Tibial artery (tissue), 4 donors: Measurements from ENCODE around the gene TP63.

Experiments used
- DNase-seq, 2 donors: peaks; one replicate each; pipeline ENCODE4 v3.0.0-alpha.2; 2019
- H3K27ac ChIP-seq, 2 donors: fragments of 200-600 bp; sonication (generic) in 1 of 2; 1 replicate in 1 of 2; 2 replicates in 1 of 2; pipeline ENCODE4 v1.5.1; 2018 to 2019; ENCODE audit warnings: mild to moderate bottlenecking in 1 of 2
- H3K27me3 ChIP-seq, 2 donors: fragments of 200-600 bp; sonication (generic) in 1 of 2; one replicate each; pipeline versions ENCODE4 v1.5.1 to v1.6.0; 2016 to 2019
- H3K36me3 ChIP-seq, 3 donors: fragments of 200-600 bp; sonication (generic) in 2 of 3; one replicate each; pipeline ENCODE4 v1.5.1; 2016 to 2019; ENCODE audit warnings: mild to moderate bottlenecking in 2 of 3
- H3K4me1 ChIP-seq, 4 donors: fragments of 200-600 bp; sonication (generic) in 2 of 4; 1 replicate in 3 of 4; 2 replicates in 1 of 4; pipeline ENCODE4 v1.5.1; 2016 to 2019
- H3K4me3 ChIP-seq, 2 donors: fragments of 200-600 bp; sonication (generic) in 1 of 2; 1 replicate in 1 of 2; 2 replicates in 1 of 2; pipeline ENCODE4 v1.5.1; 2018 to 2019; ENCODE audit warnings: mild to moderate bottlenecking in 2 of 2
- H3K9me3 ChIP-seq, 3 donors: fragments of 200-600 bp; sonication (generic) in 1 of 3; one replicate each; pipeline ENCODE4 v1.5.1; 2016 to 2019
- CTCF ChIP-seq, 2 experiments: fragments of 200-600 bp in 1 of 2; fragments of 450-650 bp in 1 of 2; IDR thresholded peaks; one replicate each; pipeline ENCODE4 v1.5.1; 2017 to 2019; ENCODE audit warnings: antibody characterized with exemption in 2 of 2, mild to moderate bottlenecking in 1 of 2, moderate library complexity in 1 of 2
- intact Hi-C: fragments of 100-400 bp; cut with DNase I; formaldehyde crosslinking; loops from one replicate; pipeline ENCODE4 v1.15.0; 2023; ENCODE audit warnings: low total_unique reads

Gene TP63

DNA sequence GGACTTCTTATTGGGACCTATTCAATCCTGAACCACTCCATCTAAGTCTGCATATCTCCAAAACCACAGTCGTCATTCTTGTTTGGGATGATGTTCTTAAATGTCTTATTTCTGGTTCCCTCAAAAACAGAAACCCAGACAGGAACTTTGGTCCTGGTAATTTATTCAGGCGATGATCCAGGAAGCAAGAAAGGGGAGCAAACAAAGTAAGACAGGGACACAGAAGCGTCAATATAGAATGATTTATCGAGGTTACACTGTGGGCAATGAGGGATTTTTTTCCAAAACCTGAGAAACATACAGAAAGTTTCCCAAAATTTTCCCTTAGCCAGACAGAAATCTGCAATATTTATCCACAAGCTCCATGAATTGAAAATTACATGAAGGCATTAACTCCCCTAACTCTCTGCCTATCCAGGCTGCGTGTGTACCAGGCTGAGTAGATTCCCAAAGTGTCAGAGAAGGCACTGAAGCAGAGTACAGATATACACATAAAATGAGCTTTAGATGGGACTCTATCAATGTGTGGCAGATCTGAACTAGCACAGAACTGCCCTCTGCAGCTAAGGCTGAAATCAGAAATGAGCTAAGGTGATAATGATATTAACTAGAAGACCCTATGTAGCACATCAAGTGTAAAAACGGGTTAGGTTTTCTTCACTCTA is 43.2 kb downstream of the TP63 start:
- Histone ChIP-seq H3K9me3 (no peaks in the 10 kb centered on the region), H3K4me3 (no peak overlapping the region), H3K27ac (no peak overlapping the region), H3K36me3 (no peaks in the 10 kb centered on the region), H3K27me3 (no peaks in the 10 kb centered on the region), H3K4me1 (no peaks in the 10 kb centered on the region)
- intact Hi-C loops: no loop called here
- DNase-seq: no peak
- no peak for TF ChIP-seq CTCF (IDR thresholded peaks at IDR 0.05)

DNA sequence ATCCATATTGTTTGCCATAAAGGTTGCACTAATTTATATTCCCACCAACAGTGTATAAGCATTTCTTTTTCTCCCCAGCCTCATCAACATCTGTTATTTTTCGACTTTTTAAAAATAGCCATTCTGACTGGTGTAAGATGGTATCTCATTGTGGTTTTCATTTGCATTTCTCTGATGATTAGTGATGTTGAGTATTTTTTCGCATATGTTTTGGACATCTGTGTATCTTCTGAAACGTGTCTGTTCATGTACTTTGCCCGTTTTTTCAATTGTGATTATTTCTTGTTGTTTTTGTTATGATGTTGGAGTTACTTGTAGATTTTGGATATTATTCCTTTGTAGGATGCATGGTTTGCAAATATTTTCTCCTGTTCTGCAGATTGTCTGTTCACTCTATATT is 46.5 kb downstream of the TP63 start:
- DNase-seq: no peak
- Histone ChIP-seq H3K27me3 (no peaks in the 10 kb centered on the region), H3K27ac (no peak overlapping the region), H3K9me3 (no peaks in the 10 kb centered on the region), H3K4me1 (no peaks in the 10 kb centered on the region), H3K4me3 (no peak overlapping the region), H3K36me3 (no peaks in the 10 kb centered on the region)
- no peak for TF ChIP-seq CTCF (IDR thresholded peaks at IDR 0.05)
- intact Hi-C loops: no loop called here

GRCh38 chr3:189680723-189681122 is 49.5 kb downstream of the TP63 start:
- no peak for TF ChIP-seq CTCF (IDR thresholded peaks at IDR 0.05)
- Histone ChIP-seq H3K36me3 (no peaks in the 10 kb centered on the region), H3K27ac (no peak overlapping the region), H3K4me1 (no peaks in the 10 kb centered on the region), H3K4me3 (no peak overlapping the region), H3K27me3 (no peaks in the 10 kb centered on the region), H3K9me3 (no peaks in the 10 kb centered on the region)
- no peak for DNase-seq
- intact Hi-C loops: loop anchor here (1.0 kb wide), 1 partner anchor 25 kb away; no protein-coding TSS in a partner anchor

DNA sequence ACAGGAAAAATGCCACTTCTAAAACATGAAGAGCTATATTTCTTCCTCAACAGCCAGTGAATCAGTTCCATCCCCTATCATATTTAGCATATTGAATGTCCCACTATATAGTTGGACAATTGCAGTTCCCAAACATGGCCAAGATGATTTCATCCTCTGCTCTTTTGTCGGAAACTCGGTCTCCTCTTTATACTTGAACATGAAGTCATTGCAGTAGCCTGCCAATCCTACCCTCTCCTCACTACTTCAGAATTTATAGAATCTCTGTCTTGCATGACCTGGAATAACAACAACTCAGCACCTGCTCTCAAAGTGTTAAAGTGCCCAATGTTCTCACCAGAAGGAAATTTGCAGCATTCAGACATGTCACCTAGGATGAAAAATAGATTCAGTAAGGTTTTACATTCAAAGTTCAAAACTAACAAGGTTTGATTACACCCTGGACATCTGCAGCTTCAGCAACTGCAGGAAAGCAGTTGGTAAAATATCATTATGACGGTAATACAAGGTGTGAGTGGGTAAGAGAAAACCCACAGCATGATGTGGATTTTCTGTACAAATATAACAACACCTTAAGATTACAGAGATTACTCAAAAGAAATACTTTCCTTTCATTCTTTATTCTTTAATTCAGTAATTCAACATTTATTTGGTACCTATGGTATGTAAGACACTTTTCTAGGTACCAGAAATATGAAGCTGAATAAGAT is 52.5 kb downstream of the TP63 start:
- H3K9me3 ChIP-seq: no peaks in the 10 kb centered on the region
- H3K27ac ChIP-seq: no peak overlapping the region
- no peaks in the 10 kb centered on the region for H3K36me3 ChIP-seq
- H3K4me1 ChIP-seq: no peaks in the 10 kb centered on the region
- TF ChIP-seq CTCF (IDR thresholded peaks at IDR 0.05): no peak
- H3K27me3 ChIP-seq: no peaks in the 10 kb centered on the region
- H3K4me3 ChIP-seq: no peak overlapping the region
- intact Hi-C loops: no loop called here
- no peak for DNase-seq

DNA sequence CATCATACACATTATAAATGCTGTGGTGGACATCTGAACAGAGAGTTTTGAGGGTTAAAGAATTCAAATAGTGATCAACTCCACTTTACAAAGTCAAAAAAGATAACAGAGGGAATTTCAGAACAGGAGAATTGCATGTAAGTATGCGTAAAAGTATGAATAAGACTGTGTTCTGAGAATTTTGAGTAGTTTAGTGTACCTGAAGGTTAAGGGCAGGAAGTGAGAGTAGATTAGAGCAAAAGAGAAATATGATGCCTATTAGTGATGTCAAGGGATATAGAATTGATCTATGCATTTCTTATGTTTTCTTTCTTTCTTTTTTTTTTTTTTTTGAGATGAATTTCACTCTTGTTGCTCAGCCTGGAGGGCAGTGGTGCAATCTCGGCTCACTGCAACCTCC is 53.1 kb downstream of the TP63 start:
- intact Hi-C loops: no loop called here
- H3K36me3 ChIP-seq: no peaks in the 10 kb centered on the region
- no peaks in the 10 kb centered on the region for H3K27me3 ChIP-seq
- TF ChIP-seq CTCF (IDR thresholded peaks at IDR 0.05): no peak
- no peak for DNase-seq
- H3K4me3 ChIP-seq: no peak overlapping the region
- no peaks in the 10 kb centered on the region for H3K9me3 ChIP-seq
- H3K27ac ChIP-seq: no peak overlapping the region
- no peaks in the 10 kb centered on the region for H3K4me1 ChIP-seq
